T-helper 17 cell (primary cell): Measurements from ENCODE around the gene SEMA5A. TPM values are rescaled to one million over a fixed set of nuclear protein-coding genes. Genes with fewer than 3 reads are reported as not detected.
A peak's percentile ranks its signal among the peaks of the same experiment; 100 is the strongest.

Experiments used
- ATAC-seq: fragments of 150-1000 bp; cut with Tn5 transposase; 2 replicates; pipeline ENCODE4 v1.10.0; 2021; ENCODE audit warnings: mild to moderate bottlenecking, moderate library complexity
- DNase-seq, 3 donors: peaks; one replicate each; pipeline versions ENCODE4 v3.0.0 to v3.0.0-alpha.2; 2020 to 2021
- H3K9me3 ChIP-seq: one replicate; pipeline ENCODE4 v1.7.0; 2013; ENCODE audit warnings: low read length, mild to moderate bottlenecking; ENCODE audit not compliant: control insufficient read depth, poor library complexity, severe bottlenecking
- H3K27ac Mint-ChIP-seq: one replicate; pipeline ENCODE4 v1.8.0; 2022; ENCODE audit warnings: mild to moderate bottlenecking, moderate library complexity, mixed read lengths
- H3K27me3 Mint-ChIP-seq: one replicate; pipeline ENCODE4 v1.8.0; 2022; ENCODE audit warnings: mixed read lengths
- H3K36me3 Mint-ChIP-seq: one replicate; pipeline ENCODE4 v1.8.0; 2022; ENCODE audit warnings: low read depth, mixed read lengths
- H3K4me1 Mint-ChIP-seq: one replicate; pipeline ENCODE4 v1.8.0; 2022; ENCODE audit warnings: mild to moderate bottlenecking, mixed read lengths
- H3K4me3 Mint-ChIP-seq: one replicate; pipeline ENCODE4 v1.8.0; 2022; ENCODE audit warnings: mild to moderate bottlenecking, moderate library complexity, mixed read lengths
- total RNA-seq, 4 donors: library from RNA in 2 of 4; stranded (reverse) in 2 of 4; gene quantifications; one replicate each; pipeline ENCODE4 v1.2.3 and lab custom pipeline; 2022 to 2026

The SEMA5A gene, protein sequence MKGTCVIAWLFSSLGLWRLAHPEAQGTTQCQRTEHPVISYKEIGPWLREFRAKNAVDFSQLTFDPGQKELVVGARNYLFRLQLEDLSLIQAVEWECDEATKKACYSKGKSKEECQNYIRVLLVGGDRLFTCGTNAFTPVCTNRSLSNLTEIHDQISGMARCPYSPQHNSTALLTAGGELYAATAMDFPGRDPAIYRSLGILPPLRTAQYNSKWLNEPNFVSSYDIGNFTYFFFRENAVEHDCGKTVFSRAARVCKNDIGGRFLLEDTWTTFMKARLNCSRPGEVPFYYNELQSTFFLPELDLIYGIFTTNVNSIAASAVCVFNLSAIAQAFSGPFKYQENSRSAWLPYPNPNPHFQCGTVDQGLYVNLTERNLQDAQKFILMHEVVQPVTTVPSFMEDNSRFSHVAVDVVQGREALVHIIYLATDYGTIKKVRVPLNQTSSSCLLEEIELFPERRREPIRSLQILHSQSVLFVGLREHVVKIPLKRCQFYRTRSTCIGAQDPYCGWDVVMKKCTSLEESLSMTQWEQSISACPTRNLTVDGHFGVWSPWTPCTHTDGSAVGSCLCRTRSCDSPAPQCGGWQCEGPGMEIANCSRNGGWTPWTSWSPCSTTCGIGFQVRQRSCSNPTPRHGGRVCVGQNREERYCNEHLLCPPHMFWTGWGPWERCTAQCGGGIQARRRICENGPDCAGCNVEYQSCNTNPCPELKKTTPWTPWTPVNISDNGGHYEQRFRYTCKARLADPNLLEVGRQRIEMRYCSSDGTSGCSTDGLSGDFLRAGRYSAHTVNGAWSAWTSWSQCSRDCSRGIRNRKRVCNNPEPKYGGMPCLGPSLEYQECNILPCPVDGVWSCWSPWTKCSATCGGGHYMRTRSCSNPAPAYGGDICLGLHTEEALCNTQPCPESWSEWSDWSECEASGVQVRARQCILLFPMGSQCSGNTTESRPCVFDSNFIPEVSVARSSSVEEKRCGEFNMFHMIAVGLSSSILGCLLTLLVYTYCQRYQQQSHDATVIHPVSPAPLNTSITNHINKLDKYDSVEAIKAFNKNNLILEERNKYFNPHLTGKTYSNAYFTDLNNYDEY
- total RNA-seq (under 1 TPM; 0.75 to 0.94 TPM), total RNA-seq (lab: John Stamatoyannopoulos, UW) (2.8 to 11.1 reads per million in 2 donors)

- no peaks in the 10 kb centered on the region for H3K36me3 Mint-ChIP-seq
- H3K27ac Mint-ChIP-seq: no peak within 1 kb of the TSS
- peak; percentile 68 for ATAC-seq
- no peaks in the 10 kb centered on the region for H3K9me3 ChIP-seq
- peak within 1 kb of the TSS; percentile 50 for H3K4me3 Mint-ChIP-seq
- peaks cover 7% of the 10 kb centered on the region for H3K4me1 Mint-ChIP-seq
- peaks cover 34% of the 10 kb centered on the region for H3K27me3 Mint-ChIP-seq
- peak in 2 of 3 donors; percentile 46 to 57 for DNase-seq
Measured at GRCh38 chr5:9545992-9546851, at the start of gene SEMA5A. SEMA5A (minus strand) TSS chr5:9546075; CDS start chr5:9379946, 166,129 bp downstream.

DNA sequence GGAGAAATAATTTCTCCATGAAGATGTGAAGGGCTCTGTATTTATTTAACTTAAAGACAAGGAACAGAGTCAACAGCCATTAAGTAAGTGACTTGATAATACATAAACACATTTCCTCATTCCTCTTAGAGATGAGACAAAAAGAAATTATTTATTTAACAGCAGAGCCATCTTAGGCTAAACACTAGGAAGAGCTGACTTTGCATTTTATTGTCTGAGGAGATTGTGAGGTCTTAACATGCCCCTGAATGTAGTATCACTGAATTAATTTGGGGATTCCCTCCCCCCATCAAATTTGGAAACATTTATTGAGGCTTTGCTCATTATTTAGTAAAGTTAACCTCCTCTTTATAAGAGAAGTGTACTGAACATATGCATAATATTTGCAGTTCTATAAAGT, 49.0 kb upstream of the SEMA5A start:
- DNase-seq (no peak), ATAC-seq (no peak)
- no peaks in the 10 kb centered on the region for H3K4me1 Mint-ChIP-seq
- H3K27ac Mint-ChIP-seq: no peak overlapping the region
- no peaks in the 10 kb centered on the region for H3K9me3 ChIP-seq
- no peaks in the 10 kb centered on the region for H3K27me3 Mint-ChIP-seq
- H3K4me3 Mint-ChIP-seq: no peak overlapping the region
- H3K36me3 Mint-ChIP-seq: no peaks in the 10 kb centered on the region

GRCh38 chr5:9589049-9589835, 43.4 kb upstream of the SEMA5A start:
- Mint-ChIP-seq H3K36me3 (no peaks in the 10 kb centered on the region), H3K4me3 (no peak overlapping the region), H3K4me1 (no peaks in the 10 kb centered on the region), H3K27me3 (no peaks in the 10 kb centered on the region), H3K27ac (no peak overlapping the region)
- ATAC-seq (no peak), DNase-seq (no peak)
- H3K9me3 ChIP-seq: no peaks in the 10 kb centered on the region

- H3K9me3 ChIP-seq: no peaks in the 10 kb centered on the region
- DNase-seq (no peak), ATAC-seq (no peak)
- no peak overlapping the region for H3K4me3 Mint-ChIP-seq
- H3K27ac Mint-ChIP-seq: no peak overlapping the region
- no peaks in the 10 kb centered on the region for H3K27me3 Mint-ChIP-seq
- H3K36me3 Mint-ChIP-seq: no peaks in the 10 kb centered on the region
- H3K4me1 Mint-ChIP-seq: no peaks in the 10 kb centered on the region
Measured at GRCh38 chr5:9588254-9588653, 42.4 kb upstream of the SEMA5A start.

- no peaks in the 10 kb centered on the region for H3K36me3 Mint-ChIP-seq
- DNase-seq (no peak), ATAC-seq (no peak)
- no peak overlapping the region for H3K27ac Mint-ChIP-seq
- no peaks in the 10 kb centered on the region for H3K27me3 Mint-ChIP-seq
- no peak overlapping the region for H3K4me3 Mint-ChIP-seq
- H3K4me1 Mint-ChIP-seq: no peaks in the 10 kb centered on the region
- no peaks in the 10 kb centered on the region for H3K9me3 ChIP-seq
Measured at GRCh38 chr5:9587135-9587534, 41.3 kb upstream of the SEMA5A start.

DNA sequence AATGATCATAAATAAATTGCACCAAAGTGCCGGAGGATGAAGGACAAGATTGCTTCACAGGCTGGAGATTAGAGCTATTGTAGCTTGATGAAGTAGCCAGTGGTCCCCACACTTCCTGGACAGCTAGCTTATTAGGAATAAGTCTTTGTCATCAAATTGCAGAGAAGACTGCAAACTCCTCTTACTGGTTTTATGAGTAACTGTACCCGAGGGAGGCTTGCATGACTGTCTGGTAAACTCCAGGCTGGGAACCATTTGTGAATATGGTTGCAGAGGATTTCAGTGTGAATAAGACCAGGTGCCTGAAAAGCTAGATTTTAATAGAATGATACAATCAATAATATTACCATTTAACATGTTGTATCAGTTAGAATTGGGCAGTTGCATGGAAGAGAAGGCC, 36.5 kb upstream of the SEMA5A start:
- H3K27me3 Mint-ChIP-seq: no peaks in the 10 kb centered on the region
- no peaks in the 10 kb centered on the region for H3K36me3 Mint-ChIP-seq
- no peak overlapping the region for H3K4me3 Mint-ChIP-seq
- no peaks in the 10 kb centered on the region for H3K4me1 Mint-ChIP-seq
- ATAC-seq (no peak), DNase-seq (no peak)
- no peak overlapping the region for H3K27ac Mint-ChIP-seq
- H3K9me3 ChIP-seq: no peaks in the 10 kb centered on the region

- H3K36me3 Mint-ChIP-seq: peaks cover 2% of the 10 kb centered on the region
- H3K9me3 ChIP-seq: no peaks in the 10 kb centered on the region
Measured at GRCh38 chr5:9573796-9574195, 27.9 kb upstream of the SEMA5A start.

GRCh38 chr5:9572246-9572645, 26.4 kb upstream of the SEMA5A start:
- no peak for ATAC-seq
- H3K4me3 Mint-ChIP-seq: no peak overlapping the region
- no peak for DNase-seq
- no peak overlapping the region for H3K27ac Mint-ChIP-seq
- peaks cover 2% of the 10 kb centered on the region for H3K36me3 Mint-ChIP-seq
- H3K27me3 Mint-ChIP-seq: no peaks in the 10 kb centered on the region
- no peaks in the 10 kb centered on the region for H3K4me1 Mint-ChIP-seq
- no peaks in the 10 kb centered on the region for H3K9me3 ChIP-seq

More at GRCh38 chr5:9573796-9574195, 27.9 kb upstream of the SEMA5A start:
- Mint-ChIP-seq H3K27me3 (no peaks in the 10 kb centered on the region), H3K27ac (no peak overlapping the region), H3K4me3 (no peak overlapping the region), H3K4me1 (no peaks in the 10 kb centered on the region)
- ATAC-seq: no peak
- DNase-seq: no peak

- Mint-ChIP-seq H3K4me1 (no peaks in the 10 kb centered on the region), H3K36me3 (peaks cover 2% of the 10 kb centered on the region), H3K27me3 (no peaks in the 10 kb centered on the region), H3K4me3 (no peak overlapping the region), H3K27ac (no peak overlapping the region)
- no peak for DNase-seq
- no peak for ATAC-seq
- no peaks in the 10 kb centered on the region for H3K9me3 ChIP-seq
Measured at GRCh38 chr5:9570876-9571275, 25.0 kb upstream of the SEMA5A start.

DNA sequence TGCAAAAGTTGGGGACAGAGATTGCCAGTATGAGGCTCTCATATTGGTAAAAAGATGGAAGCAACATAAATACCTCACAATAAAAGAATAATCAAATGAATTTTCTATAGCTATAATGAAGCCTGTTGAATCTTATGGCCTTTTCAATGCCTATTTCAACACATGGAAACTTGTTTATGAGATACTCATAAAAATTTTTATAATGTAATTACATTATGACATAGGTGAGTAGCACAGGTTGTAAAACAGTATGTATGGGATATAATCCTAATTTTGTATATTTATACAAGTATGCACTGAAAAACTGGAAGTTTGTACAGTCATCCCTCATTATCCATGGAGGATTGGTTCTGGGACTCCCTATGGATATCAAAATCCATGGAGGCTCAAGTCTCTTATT, 21.2 kb upstream of the SEMA5A start:
- H3K36me3 Mint-ChIP-seq: peaks cover 2% of the 10 kb centered on the region
- no peaks in the 10 kb centered on the region for H3K27me3 Mint-ChIP-seq
- no peak overlapping the region for H3K4me3 Mint-ChIP-seq
- no peaks in the 10 kb centered on the region for H3K9me3 ChIP-seq
- no peak overlapping the region for H3K27ac Mint-ChIP-seq
- DNase-seq (no peak), ATAC-seq (no peak)
- no peaks in the 10 kb centered on the region for H3K4me1 Mint-ChIP-seq

DNA sequence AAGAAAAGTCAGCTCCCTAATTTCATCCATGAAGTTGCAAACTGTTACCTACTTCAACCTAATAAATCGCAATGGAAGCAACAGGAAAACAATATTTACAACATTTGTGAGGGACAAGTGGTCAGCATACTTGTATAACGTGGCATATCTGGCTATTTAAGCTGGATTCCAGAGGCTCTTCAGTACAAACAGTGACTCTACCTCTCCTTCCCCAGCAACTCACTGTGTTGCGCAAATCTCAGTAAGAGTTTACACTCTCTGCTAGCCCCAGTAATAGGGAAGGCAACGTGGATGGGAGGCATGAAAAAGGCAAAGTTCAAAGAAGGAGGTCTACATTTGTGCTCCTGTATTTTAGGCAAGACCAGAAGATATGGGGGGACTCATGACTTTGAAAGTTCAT, 18.9 kb upstream of the SEMA5A start:
- no peak overlapping the region for H3K27ac Mint-ChIP-seq
- H3K4me1 Mint-ChIP-seq: no peaks in the 10 kb centered on the region
- H3K9me3 ChIP-seq: no peaks in the 10 kb centered on the region
- ATAC-seq (no peak), DNase-seq (no peak)
- H3K4me3 Mint-ChIP-seq: no peak overlapping the region
- no peaks in the 10 kb centered on the region for H3K36me3 Mint-ChIP-seq
- no peaks in the 10 kb centered on the region for H3K27me3 Mint-ChIP-seq

DNA sequence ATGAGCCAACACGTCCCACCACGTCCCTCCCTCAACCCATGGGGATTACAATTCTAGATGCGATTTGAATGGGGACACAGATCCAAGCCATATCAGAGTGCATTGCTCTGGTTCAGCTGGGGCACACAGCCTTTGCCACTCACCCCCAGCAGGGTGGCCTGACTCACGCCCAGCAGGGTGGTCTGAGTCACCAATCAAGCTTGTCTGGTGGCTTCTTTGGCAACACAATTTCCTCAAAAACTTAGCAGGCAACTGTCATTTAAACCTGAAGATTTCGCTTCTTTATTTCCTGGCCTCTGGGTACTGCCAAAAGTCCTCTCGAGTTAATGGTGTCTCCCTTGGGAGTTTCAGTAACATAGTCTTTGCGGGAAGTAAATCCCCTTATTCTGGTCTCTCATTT, 16.3 kb upstream of the SEMA5A start:
- H3K9me3 ChIP-seq: no peaks in the 10 kb centered on the region
- no peaks in the 10 kb centered on the region for H3K36me3 Mint-ChIP-seq
- no peak overlapping the region for H3K4me3 Mint-ChIP-seq
- ATAC-seq: no peak
- DNase-seq: no peak
- no peak overlapping the region for H3K27ac Mint-ChIP-seq
- no peaks in the 10 kb centered on the region for H3K27me3 Mint-ChIP-seq
- H3K4me1 Mint-ChIP-seq: no peaks in the 10 kb centered on the region
